ENCODE results near the gene SH2D3A. TPM values are rescaled to one million over a fixed set of nuclear protein-coding genes. Genes with fewer than 3 reads are reported as not detected.
"Not testable (repeated sequence)": the region's sequence is repeated elsewhere in the genome, so short reads cannot be mapped to it uniquely, and the experiment has no call there.

Gene SH2D3A
- total RNA-seq, 1 experiment from 2014 or later, result 16.1 TPM

DNA sequence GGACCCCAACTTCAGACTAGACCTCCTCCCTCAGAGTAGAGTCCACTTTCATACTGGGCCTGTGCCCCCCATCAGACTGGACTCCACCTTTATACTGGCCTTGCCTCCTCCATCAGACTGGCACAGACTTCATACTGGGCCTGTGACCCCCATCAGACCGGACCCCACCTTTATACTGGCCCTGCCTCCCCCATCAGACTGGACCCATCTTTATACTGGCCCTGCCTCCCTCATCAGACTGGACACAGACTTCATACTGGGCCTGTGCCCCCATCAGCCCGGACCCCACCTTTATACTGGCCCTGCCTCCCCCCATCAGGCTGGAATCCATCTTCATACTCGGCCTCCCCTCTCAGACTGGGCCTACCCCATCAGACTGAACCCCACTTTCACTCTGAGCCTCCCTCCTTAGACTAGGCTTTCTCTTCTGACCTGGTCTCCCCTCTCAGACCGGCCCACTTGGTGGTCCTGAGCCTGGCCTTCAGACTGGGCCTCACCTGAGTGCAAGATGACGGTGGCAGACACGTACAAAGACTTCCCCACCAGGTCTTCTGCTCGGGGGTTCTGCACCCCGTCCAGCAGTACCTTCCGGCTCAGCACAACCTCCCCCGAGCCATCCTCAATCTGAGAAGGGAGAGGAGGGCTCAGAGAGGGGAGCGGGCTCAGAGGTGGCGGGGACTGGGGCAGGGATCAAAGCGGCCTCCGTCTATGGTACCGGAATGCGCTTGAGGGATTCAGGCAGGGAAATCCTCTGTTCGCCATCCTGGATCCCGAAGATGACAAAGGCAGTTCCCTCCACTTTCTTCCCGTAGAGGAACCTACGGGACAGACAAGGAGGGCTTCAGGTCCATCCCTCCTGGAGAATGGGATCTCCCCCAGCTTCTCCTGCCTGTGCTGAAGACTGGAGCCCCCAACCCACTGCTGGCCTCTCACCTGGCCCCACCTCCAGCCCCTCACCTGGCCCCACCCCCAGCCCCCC is 54.3 kb downstream of the SH2D3A start:
- in situ Hi-C loops (cut with HindIII; ENCODE audit: low sequenced_read_pairs), result no loop called here
- DNase-seq (ENCODE audit: low spot score), result no peak

DNA sequence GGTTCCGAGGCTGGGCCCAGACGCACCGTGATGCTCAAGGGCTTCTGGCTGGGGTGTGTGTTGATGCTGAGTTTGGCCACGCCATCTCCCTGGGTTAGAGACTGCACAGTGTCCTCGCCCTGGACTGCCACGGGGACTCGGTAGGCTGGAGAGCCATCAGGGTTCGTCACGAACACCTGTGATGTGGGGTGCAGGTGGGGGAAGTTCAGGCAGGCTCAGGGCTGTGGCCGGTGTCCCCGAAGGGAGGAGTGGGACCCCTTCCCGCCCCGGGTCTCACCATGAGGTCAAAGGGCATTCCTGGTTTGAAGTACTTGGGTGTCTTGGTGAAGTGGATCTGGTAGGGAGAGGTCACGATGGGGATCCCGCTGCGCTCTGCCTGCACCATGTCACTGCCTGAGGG is 55.0 kb downstream of the SH2D3A start:
- in situ Hi-C loops (cut with HindIII; ENCODE audit: low sequenced_read_pairs), result no loop called here
- DNase-seq (ENCODE audit: low spot score), result no peak

DNA sequence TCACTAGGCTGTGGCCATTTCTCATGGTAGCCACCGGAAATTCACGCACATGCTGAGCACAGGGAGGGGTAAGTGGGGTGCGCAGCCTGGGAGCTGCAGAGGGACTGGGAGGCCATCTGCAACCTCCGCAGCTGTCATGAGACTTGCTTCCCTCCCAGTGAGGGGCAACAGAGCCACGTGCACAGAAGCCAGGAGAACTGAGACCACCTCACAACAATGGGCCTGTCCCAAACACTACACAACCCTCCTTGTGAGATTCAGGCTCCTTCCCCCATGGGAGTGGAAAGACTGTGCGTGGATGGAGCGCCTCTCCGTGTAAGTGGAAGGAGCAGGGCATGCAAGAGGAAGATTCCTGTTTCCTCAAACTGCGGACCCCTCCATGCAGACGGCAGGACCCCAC is 55.6 kb downstream of the SH2D3A start:
- in situ Hi-C loops (cut with HindIII; ENCODE audit: low sequenced_read_pairs), result no loop called here
- no peak for DNase-seq (ENCODE audit: low spot score)

DNA sequence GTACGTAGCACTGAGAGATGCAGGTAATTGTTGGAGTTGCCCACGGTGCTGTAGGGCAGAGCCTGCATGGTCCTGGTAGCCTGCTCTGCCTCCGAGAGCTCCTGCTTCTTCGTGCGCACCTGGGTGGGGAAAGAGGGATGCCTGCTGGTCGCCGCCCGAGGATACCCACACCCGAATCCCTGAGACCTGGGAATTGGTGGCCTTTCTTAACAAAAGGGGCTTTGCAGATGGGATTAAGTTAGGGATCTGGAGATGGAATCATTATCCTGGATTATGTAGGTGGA is 56.2 kb downstream of the SH2D3A start:
- in situ Hi-C loops (cut with HindIII; ENCODE audit: low sequenced_read_pairs), result no loop called here
- DNase-seq (ENCODE audit: low spot score), result no peak

DNA sequence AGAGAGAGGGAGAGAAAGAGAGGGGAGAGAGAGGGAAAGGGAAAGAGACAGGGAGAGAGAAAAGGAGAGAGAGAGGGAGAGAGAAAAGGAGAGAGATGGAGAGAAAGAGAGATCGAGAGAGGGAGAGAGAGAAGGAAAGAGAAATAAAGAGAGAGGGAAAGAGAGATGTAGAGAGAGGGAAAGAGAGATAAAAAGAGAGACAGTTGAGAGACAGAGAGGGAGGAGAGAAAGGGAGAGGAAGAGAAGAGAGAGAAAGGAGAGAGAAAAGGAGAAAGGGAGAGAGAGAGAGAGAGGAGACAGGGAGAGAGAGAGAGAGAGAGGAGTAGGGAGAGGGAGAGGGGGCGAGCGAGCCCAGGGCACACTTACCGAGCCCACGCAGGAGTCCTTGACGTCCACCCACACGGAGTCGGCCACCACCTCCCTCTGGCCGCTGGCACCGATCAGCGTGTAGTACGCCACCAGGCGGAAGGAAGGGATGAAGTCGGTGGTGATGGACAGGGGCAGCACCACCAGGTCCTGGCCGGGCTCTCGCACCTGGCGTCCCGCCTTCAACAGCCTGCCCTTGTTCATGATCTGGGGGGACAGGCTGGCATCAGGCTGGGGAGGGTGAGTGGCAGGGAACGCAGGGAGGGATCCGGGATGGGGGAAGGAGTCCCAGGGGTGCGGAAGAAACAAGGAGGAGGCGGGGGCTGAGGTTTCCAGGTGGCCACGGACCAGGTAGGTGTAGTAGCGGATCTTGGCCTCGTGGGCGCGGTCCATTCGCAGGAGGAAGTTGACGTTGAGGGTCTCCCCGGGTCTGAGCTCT is 56.8 kb downstream of the SH2D3A start:
- no peak for DNase-seq (ENCODE audit: low spot score)
- in situ Hi-C loops (cut with HindIII; ENCODE audit: low sequenced_read_pairs), result no loop called here

DNA sequence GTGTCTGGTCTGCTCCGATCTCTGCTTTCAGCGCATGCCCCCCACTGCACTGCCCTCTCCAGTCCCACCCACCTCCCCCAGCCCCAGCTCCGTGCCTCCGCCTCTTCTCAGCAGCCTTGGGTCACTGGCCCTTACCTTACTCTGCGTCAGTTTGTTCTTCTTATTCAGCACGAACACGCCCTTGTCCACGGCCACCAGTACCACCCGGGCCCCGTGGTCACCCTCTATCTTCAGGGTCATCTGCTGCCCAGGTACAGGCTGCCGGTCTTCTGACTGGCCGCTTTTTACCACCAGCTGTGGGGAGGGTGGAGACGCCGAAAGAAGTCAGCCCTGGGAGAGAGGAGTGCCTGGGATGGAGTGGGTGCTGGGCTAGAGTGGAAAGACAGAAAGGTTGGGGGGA is 57.7 kb downstream of the SH2D3A start:
- in situ Hi-C loops (cut with HindIII; ENCODE audit: low sequenced_read_pairs), result no loop called here
- DNase-seq (ENCODE audit: low spot score), result no peak

DNA sequence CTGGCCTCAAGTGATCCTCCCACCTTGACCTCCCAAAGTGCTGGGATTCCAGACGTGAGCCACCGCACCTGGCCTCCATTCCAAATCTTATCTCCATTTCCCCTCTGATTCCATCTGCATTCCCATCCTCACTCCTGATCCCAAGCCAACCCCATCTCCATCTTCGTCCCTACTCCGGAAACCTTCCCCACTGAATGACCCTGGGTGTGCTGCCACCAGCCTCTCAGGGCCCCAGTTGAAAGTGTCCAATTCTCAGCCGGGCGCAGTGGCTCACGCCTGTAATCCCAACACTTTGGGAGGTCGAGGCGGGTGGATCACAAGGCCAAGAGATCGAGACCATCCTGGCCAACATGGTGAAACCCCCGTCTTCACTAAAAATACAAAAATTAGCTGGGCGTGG is 58.3 kb downstream of the SH2D3A start:
- in situ Hi-C loops (cut with HindIII; ENCODE audit: low sequenced_read_pairs); DNase-seq (ENCODE audit: low spot score): not testable (repeated sequence)

DNA sequence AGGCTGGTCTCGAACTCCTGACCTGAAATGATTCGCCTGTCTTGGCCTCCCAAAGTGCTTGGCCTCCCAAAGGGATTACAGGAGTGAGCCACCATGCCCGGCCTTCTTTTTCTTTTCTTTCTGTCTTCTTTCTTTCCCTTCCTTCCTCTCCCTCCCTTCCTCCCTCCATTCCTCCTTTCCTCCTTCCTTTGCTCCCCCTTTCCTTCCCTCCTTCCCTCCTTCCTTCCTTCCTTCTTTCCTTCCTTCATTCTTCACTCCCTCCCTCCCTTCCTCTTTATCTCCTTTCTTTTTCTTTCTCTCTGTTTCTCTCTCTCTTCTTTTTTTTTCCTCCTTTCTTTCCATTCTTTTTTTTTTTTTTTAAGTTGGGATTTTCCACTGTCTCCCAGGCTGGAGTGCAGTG is 58.9 kb downstream of the SH2D3A start:
- DNase-seq (ENCODE audit: low spot score), result no peak

DNA sequence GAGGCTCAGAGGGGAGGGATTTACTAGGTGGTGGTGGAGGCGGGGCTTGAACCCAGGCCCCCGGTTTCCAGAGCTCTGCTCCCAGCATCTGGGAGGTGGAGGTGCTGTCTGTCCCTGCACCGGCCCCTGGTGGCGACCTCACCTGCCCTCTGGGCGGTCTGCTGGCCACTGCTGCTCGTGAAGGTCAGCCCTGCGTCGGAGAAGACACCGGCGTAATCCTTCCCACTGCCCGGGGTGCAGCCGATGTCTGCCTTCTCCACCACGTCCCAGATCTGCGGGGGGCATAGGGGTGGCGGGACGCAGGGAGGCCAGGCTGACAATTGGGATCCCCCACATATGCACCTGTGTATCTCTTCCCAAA is 59.6 kb downstream of the SH2D3A start:
- DNase-seq (ENCODE audit: low spot score), result no peak
- in situ Hi-C loops (cut with HindIII; ENCODE audit: low sequenced_read_pairs), result no loop called here

More for the DNA sequence above, 58.9 kb downstream of the SH2D3A start:
- in situ Hi-C loops (cut with HindIII; ENCODE audit: low sequenced_read_pairs), result no loop called here

DNA sequence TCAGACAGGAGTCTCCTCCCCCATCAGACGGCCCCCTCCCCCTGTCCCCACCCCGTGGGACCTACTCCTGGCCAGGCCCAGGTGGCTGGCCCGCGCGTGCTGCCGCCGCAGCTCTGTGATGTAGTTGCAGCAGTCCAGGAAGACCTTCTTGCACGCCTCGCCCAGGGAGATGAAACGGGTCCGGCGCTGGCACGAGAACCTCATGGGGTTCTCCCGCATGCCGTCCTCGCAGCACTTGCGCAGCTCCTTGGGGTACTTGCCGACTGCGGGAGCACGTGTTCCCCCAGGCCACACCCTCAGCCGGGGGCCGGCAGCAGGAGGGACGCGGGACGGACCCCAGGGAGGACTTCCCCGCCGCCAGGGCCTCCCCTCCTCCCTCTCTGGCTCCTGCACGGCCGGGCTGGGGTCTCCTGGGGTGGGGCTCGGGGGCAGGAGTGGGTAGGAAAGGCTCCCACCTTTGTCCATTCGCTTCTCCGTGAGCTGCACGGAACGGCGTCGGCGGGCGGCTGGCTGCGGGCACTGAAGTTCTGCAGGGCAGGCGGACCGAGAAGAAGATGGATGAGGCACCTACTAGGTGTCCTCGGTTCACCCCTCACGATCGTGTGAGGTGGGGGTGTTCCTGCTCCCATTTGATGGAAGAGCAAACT is 60.1 kb downstream of the SH2D3A start:
- in situ Hi-C loops (cut with HindIII; ENCODE audit: low sequenced_read_pairs), result no loop called here
- DNase-seq (ENCODE audit: low spot score), result no peak

DNA sequence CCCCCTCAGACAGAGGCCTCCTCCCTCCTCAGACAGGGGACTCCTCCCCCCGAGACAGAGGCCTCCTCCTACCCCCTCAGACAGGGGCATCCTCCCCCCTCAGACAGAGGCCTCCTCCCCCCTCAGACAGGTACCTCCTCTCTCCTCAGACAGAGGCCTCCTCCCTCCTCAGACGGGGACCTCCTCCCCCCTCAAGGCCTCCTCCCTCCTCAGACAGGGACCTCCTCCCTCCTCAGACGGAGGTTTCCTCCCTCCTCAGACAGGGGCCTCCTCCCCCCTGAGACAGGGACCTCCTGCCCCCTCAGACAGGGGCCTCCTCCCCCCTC is 60.6 kb downstream of the SH2D3A start:
- in situ Hi-C loops (cut with HindIII; ENCODE audit: low sequenced_read_pairs), result no loop called here

DNA sequence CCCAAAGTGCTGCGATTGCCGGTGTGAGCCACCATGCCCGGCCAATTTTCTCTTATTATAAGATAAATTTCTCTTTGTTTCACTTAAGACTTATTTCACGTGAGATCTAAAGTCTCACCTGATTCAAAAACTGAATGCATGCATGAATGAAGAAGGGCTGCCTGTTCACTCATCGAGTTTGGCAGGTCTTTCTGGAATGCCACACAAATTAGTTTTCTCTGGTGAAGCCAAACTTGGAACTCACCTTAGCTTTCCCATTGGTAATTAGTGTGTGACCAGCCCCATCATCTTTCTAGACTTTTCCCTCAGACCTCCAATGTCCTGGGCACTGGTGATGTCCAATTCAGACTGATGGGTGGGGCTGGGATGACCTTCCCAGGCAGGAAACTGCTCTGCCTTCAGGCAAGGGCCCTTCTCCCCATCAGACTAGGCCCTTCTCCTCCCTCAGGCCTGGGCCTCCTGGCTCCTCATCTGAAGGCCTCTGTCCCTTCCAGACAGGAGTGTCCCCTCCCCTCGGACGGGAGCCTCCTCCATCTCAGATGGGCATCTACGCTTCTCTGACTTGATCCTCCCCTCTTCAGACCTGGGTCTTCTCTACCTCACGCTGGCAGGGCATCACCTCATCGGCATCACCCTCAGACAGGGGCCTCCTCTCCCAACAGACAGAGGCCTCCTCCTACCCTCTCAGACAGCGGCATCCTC is 61.2 kb downstream of the SH2D3A start:
- in situ Hi-C loops (cut with HindIII; ENCODE audit: low sequenced_read_pairs), result no loop called here
- DNase-seq (ENCODE audit: low spot score), result no peak

More for the DNA sequence above, 60.6 kb downstream of the SH2D3A start:
- DNase-seq (ENCODE audit: low spot score), result no peak

Other genes with a start within 250 kb of the SH2D3A start
- 39.0 and 60.2 TPM in 2 replicates for gene TNFSF9, start 236.4 kb downstream of the SH2D3A start, total RNA-seq (2014; rRNA removed; shearing (Covaris generic))
- gene CD70, start 176.3 kb downstream of the SH2D3A start, total RNA-seq (2014; rRNA removed; shearing (Covaris generic)), result 131 and 143 TPM in 2 replicates
- gene TNFSF14, start 97.3 kb downstream of the SH2D3A start, total RNA-seq (2014; rRNA removed; shearing (Covaris generic)), result not detected in 2 replicates
- 2.1 and 2.3 TPM in 2 replicates for gene C3, start 46.8 kb downstream of the SH2D3A start, total RNA-seq (2014; rRNA removed; shearing (Covaris generic))
- gene GPR108, start 29.9 kb downstream of the SH2D3A start, total RNA-seq (2014; rRNA removed; shearing (Covaris generic)), result 27.5 and 34.7 TPM in 2 replicates
- gene TRIP10, start 27.8 kb downstream of the SH2D3A start, total RNA-seq (2014; rRNA removed; shearing (Covaris generic)), result 74.8 and 108 TPM in 2 replicates
- not detected in 2 replicates for gene VAV1, start 5.3 kb upstream of the SH2D3A start, total RNA-seq (2014; rRNA removed; shearing (Covaris generic))
- gene ADGRE1, start 120.1 kb upstream of the SH2D3A start, total RNA-seq (2014; rRNA removed; shearing (Covaris generic)), result not detected in 2 replicates

Measured in G401 (cell line).